Adipose tissue (tissue), 3 donors: ENCODE results near the gene FOXP1. TPM values are rescaled to one million over a fixed set of nuclear protein-coding genes. Genes with fewer than 3 reads are reported as not detected.
A peak's percentile ranks its signal among the peaks of the same experiment; 100 is the strongest.

Source experiments
- H3K27ac ChIP-seq: one replicate; pipeline ENCODE4 v1.5.1; 2013; ENCODE audit warnings: low read depth, low read length
- WGBS, 3 donors: extraction: QIAGEN DNeasy Blood & Tissue Kit; methylation state at CpG; one replicate each; pipeline ENCODE4 v1.1.7; 2013; 5-methylcytosine and 5-hydroxymethylcytosine counted together
- polyA plus RNA-seq, 3 donors: library from polyadenylated mRNA; stranded (reverse); fragments of 200-250 nt; gene quantifications; one replicate each; pipeline ENCODE4 v1.2.3, GENCODE V29; 2013
- donor health status: healthy with polysubstance abuse.
- donor health status: Bipolar disorder and iron deficiency.
- donor health status: healthy.

The FOXP1 gene
- polyA plus RNA-seq = 10 to 100 TPM in 2 of 3 donors, 1 to 10 TPM in 1; 6.3 to 19.2 (median 11.4) TPM

GRCh38 chr3:71583566-71584393 is at the start of gene FOXP1:
FOXP1 (minus strand) TSS chr3:71583728; CDS start chr3:71198381, 385,347 bp downstream.
- WGBS, 3 donors = 0% methylated on average over 33 to 74 of the region's 75 CpGs
- H3K27ac ChIP-seq = peak within 1 kb of the TSS; percentile 91

DNA sequence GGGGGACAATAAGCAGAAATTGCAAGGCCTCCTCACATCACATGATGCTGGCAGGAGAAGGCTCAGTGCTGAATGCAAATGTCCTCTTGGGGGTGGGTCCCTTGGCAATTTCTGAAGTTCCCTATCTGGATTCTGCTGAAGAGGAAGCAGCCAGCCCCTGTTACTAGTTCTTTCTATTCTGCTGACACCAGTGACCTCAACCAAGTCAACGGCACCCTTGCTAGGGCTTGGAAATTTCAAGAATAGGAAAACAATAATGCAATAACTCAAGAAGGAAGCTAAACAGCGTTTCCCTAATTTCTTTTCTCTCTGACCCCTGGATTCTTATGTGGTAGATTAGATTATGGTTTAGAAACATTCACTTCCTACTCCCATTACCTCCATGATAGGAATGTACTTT is 46.2 kb upstream of the FOXP1 start:
- WGBS, 3 donors = 22 to 54% (median 38%) methylated on average over 2 of the region's 2 CpGs
- H3K27ac ChIP-seq = no peak overlapping the region

DNA sequence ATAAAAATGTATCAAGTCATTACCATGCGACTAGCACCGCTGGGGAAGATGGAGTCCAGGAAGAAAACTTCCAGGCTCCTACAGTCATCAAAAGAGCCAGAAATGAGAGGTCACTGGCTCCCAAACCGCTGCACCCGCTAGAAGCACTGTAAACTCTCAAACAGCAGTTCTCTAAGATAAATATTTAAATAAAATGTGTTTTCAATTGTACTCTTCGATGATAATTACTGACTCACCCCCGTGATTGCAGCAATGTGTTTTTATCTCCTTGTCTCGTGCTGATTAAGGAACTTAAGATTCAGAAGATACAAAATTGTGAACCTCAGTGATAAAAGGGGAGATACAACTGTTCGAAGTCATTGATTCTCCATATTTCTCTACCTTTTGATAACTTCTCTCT is 45.8 kb upstream of the FOXP1 start:
- H3K27ac ChIP-seq = no peak overlapping the region
- 41 to 60% (median 53%) methylated on average over 8 of the region's 8 CpGs for WGBS, 3 donors

DNA sequence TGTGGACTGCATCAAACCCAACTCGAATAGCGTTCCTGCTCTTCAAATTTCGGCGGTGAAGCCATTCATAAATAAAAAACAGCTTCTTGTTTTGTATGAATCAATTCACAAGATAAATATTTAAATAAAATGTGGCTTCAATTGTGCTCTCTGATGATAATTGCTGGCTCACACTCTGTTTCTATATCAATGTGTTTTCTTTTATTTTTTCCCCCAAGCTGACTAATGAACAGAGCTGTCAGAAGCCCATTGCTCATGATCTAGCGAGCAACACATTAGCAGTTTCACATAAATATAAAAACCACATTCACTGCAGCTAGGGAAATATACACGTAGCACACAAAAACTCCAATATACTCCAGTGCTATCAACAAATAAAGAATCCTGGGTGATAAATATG is 45.0 kb upstream of the FOXP1 start:
- no peak overlapping the region for H3K27ac ChIP-seq
- WGBS, 3 donors = 74 to 79% (median 77%) methylated on average over 6 of the region's 6 CpGs

DNA sequence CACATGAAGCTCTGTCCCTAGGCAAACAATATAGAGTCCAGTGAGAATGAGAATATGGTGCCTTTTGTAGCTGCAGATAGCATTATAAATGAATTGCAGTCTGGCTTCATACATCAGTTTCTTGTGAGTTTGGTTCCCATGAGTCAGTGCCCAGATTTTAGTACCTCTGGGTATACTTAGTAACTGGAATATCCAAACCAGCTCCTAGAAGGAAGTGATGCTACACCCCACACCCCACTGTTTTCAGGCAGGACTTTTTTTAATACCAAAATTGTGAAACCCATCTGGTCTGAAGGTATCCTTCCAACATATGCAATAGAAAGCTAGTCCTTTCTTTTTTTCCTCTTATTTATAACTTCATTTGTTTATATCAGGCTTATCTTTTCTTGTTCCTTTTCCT is 42.1 kb upstream of the FOXP1 start:
- H3K27ac ChIP-seq = no peak overlapping the region

GRCh38 chr3:71621825-71622537 is 38.5 kb upstream of the FOXP1 start:
- WGBS, 3 donors = 77 to 82% (median 81%) methylated on average over 9 of the region's 9 CpGs

DNA sequence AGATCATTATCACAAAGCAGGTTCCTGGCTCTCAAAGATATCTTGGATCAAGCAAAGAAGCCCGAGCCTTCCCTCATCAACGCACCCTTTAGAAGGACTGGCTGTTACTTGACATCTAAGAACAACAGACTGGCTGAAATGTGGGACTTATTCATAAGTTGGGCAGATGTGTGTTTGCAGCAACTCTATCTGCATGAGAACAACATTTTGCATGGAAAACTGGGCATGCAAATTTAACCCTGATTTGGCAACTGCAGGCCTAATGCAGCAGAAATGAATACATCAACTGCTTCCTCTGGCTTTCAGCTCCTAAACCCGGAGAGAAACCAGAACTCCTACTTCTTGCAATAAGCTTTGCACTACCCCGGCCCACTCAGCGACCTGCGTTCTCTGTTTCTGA is 35.0 kb upstream of the FOXP1 start:
- no peak overlapping the region for H3K27ac ChIP-seq
- 79 to 96% (median 87%) methylated on average over 6 of the region's 6 CpGs for WGBS, 3 donors

More at GRCh38 chr3:71621825-71622537, 38.5 kb upstream of the FOXP1 start:
- no peak overlapping the region for H3K27ac ChIP-seq

GRCh38 chr3:71616571-71617021 is 33.1 kb upstream of the FOXP1 start:
- 69 to 91% (median 89%) methylated on average over 6 of the region's 6 CpGs for WGBS, 3 donors
- no peak overlapping the region for H3K27ac ChIP-seq

GRCh38 chr3:71614869-71615268 is 31.3 kb upstream of the FOXP1 start:
- no peak overlapping the region for H3K27ac ChIP-seq
- 54 to 89% (median 88%) methylated on average over 3 of the region's 3 CpGs for WGBS, 3 donors

GRCh38 chr3:71614426-71614825 is 30.9 kb upstream of the FOXP1 start:
- no peak overlapping the region for H3K27ac ChIP-seq
- WGBS, 3 donors = 50 to 97% (median 93%) methylated on average over 5 of the region's 5 CpGs

DNA sequence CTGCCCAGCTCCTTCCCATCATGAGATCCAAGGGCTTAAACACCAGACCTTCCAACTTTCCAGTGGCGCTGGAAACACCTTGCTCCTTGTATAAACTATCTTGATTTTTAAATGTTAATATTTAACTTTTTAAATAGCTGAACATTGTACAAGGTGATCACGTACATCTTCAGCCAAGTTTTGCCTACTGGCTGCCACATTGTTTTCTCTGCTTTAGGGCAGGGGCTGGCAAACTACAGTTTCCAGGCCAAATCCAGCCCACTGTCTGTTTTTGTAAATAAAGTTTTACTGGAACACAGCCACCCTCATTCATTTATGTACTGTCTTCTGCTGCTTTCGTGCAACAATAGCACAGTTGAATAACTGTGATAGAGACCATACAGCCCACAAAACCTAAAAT is 27.6 kb upstream of the FOXP1 start:
- 44 to 98% (median 91%) methylated on average over 3 of the region's 3 CpGs for WGBS, 3 donors
- no peak overlapping the region for H3K27ac ChIP-seq

GRCh38 chr3:71607364-71607763 is 23.8 kb upstream of the FOXP1 start:
- WGBS, 3 donors = 94 to 98% (median 95%) methylated on average over 2 of the region's 2 CpGs
- no peak overlapping the region for H3K27ac ChIP-seq

DNA sequence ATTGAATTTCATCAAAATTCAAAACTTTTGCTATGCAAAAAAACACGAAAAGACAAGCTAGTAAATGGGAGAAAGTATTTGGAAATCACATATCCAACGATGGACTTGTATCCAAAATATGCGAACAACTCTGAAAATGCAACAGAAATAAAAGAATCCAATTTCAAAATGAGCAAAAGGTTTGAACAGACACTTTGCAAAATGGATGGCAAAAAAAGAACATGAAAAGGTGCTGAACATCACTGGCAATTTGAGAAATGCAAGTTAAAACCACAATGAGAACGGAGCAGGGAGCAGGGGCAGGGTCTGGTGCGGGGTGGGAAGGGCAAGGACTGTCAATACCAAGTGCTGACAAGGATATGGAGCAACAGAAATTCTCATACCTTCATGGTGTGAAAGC is 23.1 kb upstream of the FOXP1 start:
- H3K27ac ChIP-seq = no peak overlapping the region
- WGBS, 3 donors = 78 to 90% (median 86%) methylated on average over 5 of the region's 5 CpGs

- no peak overlapping the region for H3K27ac ChIP-seq
- 44 to 85% (median 75%) methylated on average over 2 of the region's 2 CpGs for WGBS, 3 donors
These were observed 18.7 kb upstream of the FOXP1 start for GRCh38 chr3:71602256-71602655.

GRCh38 chr3:71601811-71602210 is 18.3 kb upstream of the FOXP1 start:
- H3K27ac ChIP-seq = no peak overlapping the region
- 84 to 94% (median 90%) methylated on average over 5 of the region's 5 CpGs for WGBS, 3 donors

DNA sequence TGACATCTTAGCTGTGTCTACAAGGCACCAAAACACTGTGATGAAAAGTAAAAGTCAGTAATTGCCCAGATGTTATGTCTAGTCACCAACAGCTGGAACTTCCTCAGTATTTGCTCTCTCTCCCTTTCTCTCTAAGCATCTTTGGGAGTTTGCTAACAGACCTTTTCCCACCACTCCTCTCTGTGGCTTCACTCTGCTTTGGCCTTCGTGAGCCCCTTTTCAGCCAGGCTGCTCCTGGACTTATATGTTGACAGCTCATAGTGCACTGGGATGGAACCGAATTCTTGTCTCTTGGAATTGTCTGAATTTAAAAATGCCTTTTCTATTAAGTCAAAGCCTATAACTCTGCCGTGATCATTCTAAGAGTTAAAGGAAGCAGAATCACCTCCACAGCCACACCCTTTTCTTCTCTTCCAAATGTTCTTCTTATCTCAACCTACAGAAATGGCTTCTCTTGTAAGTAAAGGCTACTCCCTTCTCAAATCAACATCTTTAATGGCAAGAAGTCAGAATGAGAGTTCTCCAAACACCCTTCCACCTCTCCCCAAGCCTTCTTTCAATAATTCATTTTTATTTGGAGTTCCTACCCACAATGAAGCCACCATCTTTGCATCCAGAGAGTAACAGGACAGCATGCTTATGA is 17.2 kb upstream of the FOXP1 start:
- WGBS, 3 donors = 58 to 89% (median 64%) methylated on average over 3 of the region's 3 CpGs
- no peak overlapping the region for H3K27ac ChIP-seq

- H3K27ac ChIP-seq = no peak overlapping the region
- WGBS, 3 donors = 64 to 83% (median 82%) methylated on average over 1 of the region's 1 CpG
These were observed 15.9 kb upstream of the FOXP1 start for GRCh38 chr3:71599416-71599815.

- WGBS, 3 donors = 87 to 94% (median 89%) methylated on average over 3 of the region's 3 CpGs
- H3K27ac ChIP-seq = no peak overlapping the region
These were observed 14.8 kb upstream of the FOXP1 start for GRCh38 chr3:71598292-71598691.

DNA sequence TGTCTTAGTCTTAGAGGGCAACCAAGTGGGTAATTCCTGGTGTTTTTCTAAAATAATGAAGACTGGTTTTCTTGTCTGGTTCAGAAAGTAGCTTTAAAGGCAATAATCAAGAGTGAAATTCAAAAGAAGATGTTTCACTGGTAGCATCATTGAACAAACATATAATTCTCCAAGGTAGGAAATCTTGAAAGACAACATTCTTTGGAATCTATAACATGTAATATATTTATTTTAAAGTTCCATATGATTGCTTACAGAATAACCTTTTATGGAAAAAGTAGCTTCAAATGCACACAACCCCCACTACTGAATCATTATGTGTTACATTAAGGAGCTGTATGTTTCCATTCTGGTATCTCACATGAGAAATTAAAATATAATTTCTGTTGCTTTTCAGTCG is 13.8 kb upstream of the FOXP1 start:
- WGBS, 3 donors = 92 to 95% (median 94%) methylated on average over 1 of the region's 1 CpG
- H3K27ac ChIP-seq = no peak overlapping the region
